ENCODE measurements around the gene CDH22. TPM values are rescaled to one million over a fixed set of nuclear protein-coding genes. Genes with fewer than 3 reads are reported as not detected.

CDH22 gene
- total and polyA plus RNA-seq, 2 donors (not counting 1 experiment from before 2014, with no cell fraction given), result not detected

DNA sequence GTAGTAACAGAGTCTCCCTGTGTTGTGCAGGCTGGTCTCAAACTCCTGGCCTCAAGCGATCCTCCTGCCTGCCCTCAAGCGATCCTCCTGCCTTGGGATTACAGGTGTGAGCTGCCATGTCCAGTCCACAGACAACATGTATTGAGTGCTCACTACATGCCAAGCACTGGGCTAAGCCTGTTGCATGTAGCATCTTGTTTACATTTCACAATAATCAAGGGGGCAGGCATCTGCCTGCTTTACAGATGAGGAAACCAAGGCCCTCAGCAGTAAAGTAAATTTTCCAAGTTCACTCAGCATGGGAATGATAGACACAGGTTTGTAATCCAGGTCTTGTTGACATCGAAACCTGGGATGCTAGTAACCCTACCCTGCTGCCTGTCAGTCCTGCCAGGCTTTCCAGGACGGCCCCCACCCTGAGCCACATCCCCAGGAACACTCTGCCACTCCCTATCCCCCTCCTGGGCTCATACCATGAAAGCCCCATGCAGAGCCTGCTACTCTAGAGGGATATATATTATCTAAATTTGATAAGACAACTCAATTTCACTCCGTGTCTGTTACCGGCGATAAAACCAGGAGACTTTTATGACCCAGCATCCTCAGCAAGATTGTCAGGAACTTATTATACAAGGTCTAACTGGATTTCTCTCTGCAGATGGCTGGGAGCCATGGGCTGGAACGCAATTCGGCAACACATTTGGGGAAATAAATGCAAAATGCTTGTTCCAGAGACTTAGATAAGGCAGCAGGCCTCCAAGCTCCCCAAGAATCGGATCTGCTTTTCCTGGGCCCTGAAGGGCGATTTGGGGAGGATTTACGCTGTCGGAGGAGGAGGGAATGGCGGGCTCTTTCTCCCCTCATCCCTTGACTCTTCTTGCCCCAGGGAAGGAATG lies 159.7 kb downstream of the CDH22 start:
- Histone ChIP-seq H3K27me3 (ENCODE audit: control insufficient read depth, insufficient read depth, low read length) (peaks cover 2% of the 10 kb centered on the region), H4K20me1 (ENCODE audit: control insufficient read depth, extremely low read depth, insufficient read depth, low read length) (no peaks in the 10 kb centered on the region), H2AFZ (ENCODE audit: low read length) (no peak overlapping the region), H3K9ac (ENCODE audit: insufficient read depth, low read length) (no peak overlapping the region), H3K79me2 (ENCODE audit: control insufficient read depth, insufficient read depth, low read length) (no peaks in the 10 kb centered on the region), H3K36me3 (ENCODE audit: control insufficient read depth, insufficient read depth, low read length) (no peaks in the 10 kb centered on the region), H3K4me2 (ENCODE audit: extremely low read depth, insufficient read depth, low read length) (no peak overlapping the region), H3K4me1 (ENCODE audit: control insufficient read depth, extremely low read depth, insufficient read depth, low read length) (no peaks in the 10 kb centered on the region), H3K4me3 (replicated peaks in 1 of 4; ENCODE audit: control extremely low read depth in 1 of 4, insufficient read depth in 1 of 4, low read depth in 3 of 4, low read length in 4 of 4) (no peak overlapping the region), H3K27ac (ENCODE audit: insufficient read depth, low read length) (no peak overlapping the region), H3K9me3 (ENCODE audit: control insufficient read depth, insufficient read depth, low read depth, low read length) (no peaks in the 10 kb centered on the region)
- TF ChIP-seq, protein P1, sequence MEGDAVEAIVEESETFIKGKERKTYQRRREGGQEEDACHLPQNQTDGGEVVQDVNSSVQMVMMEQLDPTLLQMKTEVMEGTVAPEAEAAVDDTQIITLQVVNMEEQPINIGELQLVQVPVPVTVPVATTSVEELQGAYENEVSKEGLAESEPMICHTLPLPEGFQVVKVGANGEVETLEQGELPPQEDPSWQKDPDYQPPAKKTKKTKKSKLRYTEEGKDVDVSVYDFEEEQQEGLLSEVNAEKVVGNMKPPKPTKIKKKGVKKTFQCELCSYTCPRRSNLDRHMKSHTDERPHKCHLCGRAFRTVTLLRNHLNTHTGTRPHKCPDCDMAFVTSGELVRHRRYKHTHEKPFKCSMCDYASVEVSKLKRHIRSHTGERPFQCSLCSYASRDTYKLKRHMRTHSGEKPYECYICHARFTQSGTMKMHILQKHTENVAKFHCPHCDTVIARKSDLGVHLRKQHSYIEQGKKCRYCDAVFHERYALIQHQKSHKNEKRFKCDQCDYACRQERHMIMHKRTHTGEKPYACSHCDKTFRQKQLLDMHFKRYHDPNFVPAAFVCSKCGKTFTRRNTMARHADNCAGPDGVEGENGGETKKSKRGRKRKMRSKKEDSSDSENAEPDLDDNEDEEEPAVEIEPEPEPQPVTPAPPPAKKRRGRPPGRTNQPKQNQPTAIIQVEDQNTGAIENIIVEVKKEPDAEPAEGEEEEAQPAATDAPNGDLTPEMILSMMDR (conservative IDR thresholded peaks at IDR 0.05 in 1 of 2, IDR thresholded peaks at IDR 0.05 in 1 of 2; ENCODE audit: low read depth in 1 of 2, low read length in 2 of 2), result no peak
- TF ChIP-seq EZH2 (IDR thresholded peaks at IDR 0.05; ENCODE audit: low read length, missing control alignments), result no peak
- no peak for DNase-seq (ENCODE audit: low read depth in 2 of 2)

DNA sequence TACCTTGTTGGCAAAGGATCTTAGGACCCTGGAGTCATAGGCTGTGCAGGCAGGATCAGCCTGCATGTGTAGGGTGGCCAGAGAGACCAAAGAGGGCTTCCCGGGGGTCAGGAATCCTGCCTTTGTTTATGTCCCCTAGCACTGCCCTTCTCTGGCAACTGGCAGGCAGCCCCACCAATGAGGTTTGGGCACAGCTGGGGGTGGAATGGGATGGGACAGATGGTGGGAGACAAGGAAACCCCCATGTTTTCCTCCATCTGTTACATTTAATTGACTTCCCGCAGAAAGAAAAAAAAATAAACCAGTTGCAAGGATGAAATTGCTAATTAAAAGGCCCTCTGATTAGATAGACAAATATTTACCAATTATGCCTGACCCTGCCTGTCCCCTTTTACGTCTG lies 162.6 kb downstream of the CDH22 start:
- H3K9ac ChIP-seq (ENCODE audit: insufficient read depth, low read length), result no peak overlapping the region
- no peaks in the 10 kb centered on the region for H3K4me1 ChIP-seq (ENCODE audit: control insufficient read depth, extremely low read depth, insufficient read depth, low read length)
- no peak for DNase-seq (ENCODE audit: low read depth in 2 of 2)
- no peak for TF ChIP-seq EZH2 (IDR thresholded peaks at IDR 0.05; ENCODE audit: low read length, missing control alignments)
- TF ChIP-seq, protein P1 (conservative IDR thresholded peaks at IDR 0.05 in 1 of 2, IDR thresholded peaks at IDR 0.05 in 1 of 2; ENCODE audit: low read depth in 1 of 2, low read length in 2 of 2), result no peak
- H3K9me3 ChIP-seq (ENCODE audit: control insufficient read depth, insufficient read depth, low read depth, low read length), result no peaks in the 10 kb centered on the region
- H3K27me3 ChIP-seq (ENCODE audit: control insufficient read depth, insufficient read depth, low read length), result peaks cover 6% of the 10 kb centered on the region
- H4K20me1 ChIP-seq (ENCODE audit: control insufficient read depth, extremely low read depth, insufficient read depth, low read length), result no peaks in the 10 kb centered on the region
- no peaks in the 10 kb centered on the region for H3K79me2 ChIP-seq (ENCODE audit: control insufficient read depth, insufficient read depth, low read length)
- H3K27ac ChIP-seq (ENCODE audit: insufficient read depth, low read length), result no peak overlapping the region
- H3K4me2 ChIP-seq (ENCODE audit: extremely low read depth, insufficient read depth, low read length), result no peak overlapping the region
- no peak overlapping the region for H3K4me3 ChIP-seq (replicated peaks in 1 of 4; ENCODE audit: control extremely low read depth in 1 of 4, insufficient read depth in 1 of 4, low read depth in 3 of 4, low read length in 4 of 4)
- no peaks in the 10 kb centered on the region for H3K36me3 ChIP-seq (ENCODE audit: control insufficient read depth, insufficient read depth, low read length)
- H2AFZ ChIP-seq (ENCODE audit: low read length), result no peak overlapping the region

DNA sequence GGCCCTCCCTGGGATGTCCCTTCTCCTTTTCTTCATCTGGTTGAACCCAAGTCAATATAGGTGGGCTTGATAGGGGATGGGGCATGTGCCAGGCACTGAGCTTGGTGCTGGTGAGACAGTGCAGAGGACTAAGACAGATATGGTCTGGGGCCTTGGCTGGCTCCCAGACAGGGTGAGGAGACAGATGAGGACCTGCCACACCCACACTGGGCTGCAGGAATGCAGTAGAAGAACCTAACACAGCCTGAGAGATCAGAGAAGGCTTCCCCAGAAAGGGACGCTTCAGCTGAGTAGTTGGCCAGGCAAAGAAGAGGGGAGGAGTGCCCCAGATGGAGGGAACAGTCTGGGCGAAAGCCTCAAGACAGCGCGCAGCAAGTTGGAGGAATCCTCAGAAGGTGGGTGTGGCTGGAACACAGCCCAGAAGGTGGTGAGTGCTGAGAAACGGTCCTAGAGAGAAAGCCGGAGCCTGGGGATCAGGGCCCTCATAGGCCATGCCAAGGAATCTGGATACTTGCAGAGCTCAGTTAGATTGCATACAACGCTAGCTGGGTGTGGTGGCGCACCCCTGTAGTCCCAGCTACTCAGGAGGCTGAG lies 163.8 kb downstream of the CDH22 start:
- no peaks in the 10 kb centered on the region for H4K20me1 ChIP-seq (ENCODE audit: control insufficient read depth, extremely low read depth, insufficient read depth, low read length)
- no peak for TF ChIP-seq EZH2 (IDR thresholded peaks at IDR 0.05; ENCODE audit: low read length, missing control alignments)
- TF ChIP-seq, protein P1 (conservative IDR thresholded peaks at IDR 0.05 in 1 of 2, IDR thresholded peaks at IDR 0.05 in 1 of 2; ENCODE audit: low read depth in 1 of 2, low read length in 2 of 2), result no peak
- H3K4me1 ChIP-seq (ENCODE audit: control insufficient read depth, extremely low read depth, insufficient read depth, low read length), result no peaks in the 10 kb centered on the region
- H2AFZ ChIP-seq (ENCODE audit: low read length), result no peak overlapping the region
- DNase-seq (ENCODE audit: low read depth in 2 of 2), result no peak
- no peak overlapping the region for H3K9ac ChIP-seq (ENCODE audit: insufficient read depth, low read length)
- H3K9me3 ChIP-seq (ENCODE audit: control insufficient read depth, insufficient read depth, low read depth, low read length), result no peaks in the 10 kb centered on the region
- H3K27ac ChIP-seq (ENCODE audit: insufficient read depth, low read length), result no peak overlapping the region
- no peaks in the 10 kb centered on the region for H3K36me3 ChIP-seq (ENCODE audit: control insufficient read depth, insufficient read depth, low read length)
- no peaks in the 10 kb centered on the region for H3K79me2 ChIP-seq (ENCODE audit: control insufficient read depth, insufficient read depth, low read length)
- H3K27me3 ChIP-seq (ENCODE audit: control insufficient read depth, insufficient read depth, low read length), result peaks cover 14% of the 10 kb centered on the region
- no peak overlapping the region for H3K4me2 ChIP-seq (ENCODE audit: extremely low read depth, insufficient read depth, low read length)
- no peak overlapping the region for H3K4me3 ChIP-seq (replicated peaks in 1 of 4; ENCODE audit: control extremely low read depth in 1 of 4, insufficient read depth in 1 of 4, low read depth in 3 of 4, low read length in 4 of 4)
